ENCODE data around the gene ACP1.

- TF ChIP-seq CTCF (IDR thresholded peaks at IDR 0.05; ENCODE audit: low read length), result no peak
- TF ChIP-seq EZH2 (IDR thresholded peaks at IDR 0.05; ENCODE audit: borderline replicate concordance, low read length), result no peak
Measured at GRCh38 chr2:260507-261161, 4.1 kb upstream of the ACP1 start.
